Caco-2 (cell line): ENCODE measurements around the gene CLPTM1. TPM values are rescaled to one million over a fixed set of nuclear protein-coding genes. Genes with fewer than 3 reads are reported as not detected.

ENCODE experiments used
- BruUV-seq: library from RNA; stranded (reverse); fragments of 400-500 nt; replicated peaks from 2 replicates; lab custom pipeline; 2021; lab: Mats Ljungman, UMichigan
- CTCF ChIA-PET: fragments of 300-600 bp; sonication (Branson Sonifier 250); formaldehyde crosslinking; loops from one replicate; lab custom pipeline; 2022; ENCODE audit warnings: antibody characterized with exemption; lab: Charles Lee
- POLR2A ChIA-PET: fragments of 300-600 bp; sonication (Branson Sonifier 250); formaldehyde crosslinking; loops from one replicate; lab custom pipeline; 2022; ENCODE audit warnings: antibody characterized with exemption; lab: Charles Lee
- DNase-seq, 2 experiments: peaks; one replicate each; pipeline versions ENCODE4 v3.0.0 to v3.0.0-alpha.2; 2020 to 2022
- H3K27me3 ChIP-seq: replicated peaks from 2 replicates; pipeline ENCODE4 v1.6.0; 2011; ENCODE audit warnings: low read length; ENCODE audit not compliant: control insufficient read depth, insufficient read depth
- H3K36me3 ChIP-seq: 2 replicates; pipeline ENCODE4 v1.5.1; 2011; ENCODE audit warnings: low read length; ENCODE audit not compliant: control insufficient read depth, insufficient read depth
- H3K4me1 ChIP-seq: fragments of 250-450 bp; sonication (Bioruptor Pico); 2 replicates; pipeline ENCODE4 v1.5.1; 2020; ENCODE audit warnings: mild to moderate bottlenecking
- H3K4me3 ChIP-seq: 2 replicates; pipeline ENCODE4 v1.5.1; 2011; ENCODE audit warnings: low read depth, mild to moderate bottlenecking, control low read depth, low read length
- H3K9me3 ChIP-seq: fragments of 250-450 bp; sonication (Bioruptor Pico); 2 replicates; pipeline ENCODE4 v1.5.1; 2020; ENCODE audit warnings: mild to moderate bottlenecking, moderate library complexity
- H3K27ac Mint-ChIP-seq: one replicate; pipeline ENCODE4 v1.8.0; 2022; ENCODE audit warnings: mixed read lengths; ENCODE audit not compliant: unreplicated experiment
- H3K27me3 Mint-ChIP-seq: one replicate; pipeline ENCODE4 v1.8.0; 2022; ENCODE audit warnings: mixed read lengths; ENCODE audit not compliant: insufficient read depth, unreplicated experiment
- H3K36me3 Mint-ChIP-seq: one replicate; pipeline ENCODE4 v1.8.0; 2022; ENCODE audit warnings: mild to moderate bottlenecking, mixed read lengths; ENCODE audit not compliant: insufficient read depth, unreplicated experiment
- H3K4me1 Mint-ChIP-seq: one replicate; pipeline ENCODE4 v1.8.0; 2022; ENCODE audit warnings: low read depth, mixed read lengths; ENCODE audit not compliant: unreplicated experiment
- H3K4me3 Mint-ChIP-seq: one replicate; pipeline ENCODE4 v1.8.0; 2022; ENCODE audit warnings: mild to moderate bottlenecking, moderate library complexity, mixed read lengths; ENCODE audit not compliant: unreplicated experiment
- H3K9me3 Mint-ChIP-seq: one replicate; pipeline ENCODE4 v1.8.0; 2022; ENCODE audit warnings: mixed read lengths; ENCODE audit not compliant: unreplicated experiment
- CTCF ChIP-seq, 2 experiments: fragments of 200-600 bp in 1 of 2; IDR thresholded peaks; 1 replicate in 1 of 2; 2 replicates in 1 of 2; pipeline versions ENCODE4 v1.5.1 to v1.8.0; 2011 to 2022; ENCODE audit warnings: antibody characterized with exemption in 1 of 2, control low read depth in 1 of 2, inconsistent platforms in 1 of 2, low read depth in 1 of 2, low read length in 1 of 2, mild to moderate bottlenecking in 1 of 2, moderate library complexity in 1 of 2; ENCODE audit not compliant: insufficient read depth in 1 of 2, severe bottlenecking in 1 of 2, unreplicated experiment in 1 of 2
- intact Hi-C: fragments of 100-400 bp; cut with micrococcal nuclease; formaldehyde crosslinking; loops from one replicate; pipeline ENCODE4 v1.10.0; 2022; ENCODE audit not compliant: unreplicated experiment
- total RNA-seq: library from RNA; stranded (reverse); gene quantifications from 2 replicates; pipeline ENCODE4 v1.2.3, GENCODE V29; 2022

CLPTM1 gene
- total RNA-seq, 1 experiment from 2014 or later: 144 TPM

- no peaks in the 10 kb centered on the region for H3K9me3 ChIP-seq
- H3K27me3 Mint-ChIP-seq: no peaks in the 10 kb centered on the region
- H3K27ac Mint-ChIP-seq: no peak overlapping the region
- no peak overlapping the region for H3K4me3 ChIP-seq
- BruUV-seq: no TSS peak
- H3K36me3 ChIP-seq: no peaks in the 10 kb centered on the region
- intact Hi-C loops: no loop called here
- CTCF ChIA-PET: no interaction called here
- H3K9me3 Mint-ChIP-seq: no peaks in the 10 kb centered on the region
- H3K36me3 Mint-ChIP-seq: peaks cover 16% of the 10 kb centered on the region
- H3K27me3 ChIP-seq: no peaks in the 10 kb centered on the region
- no peak for DNase-seq
- POLR2A ChIA-PET: no interaction called here
- no peaks in the 10 kb centered on the region for H3K4me1 Mint-ChIP-seq
- no peak for TF ChIP-seq CTCF (IDR thresholded peaks at IDR 0.05; ENCODE audit: insufficient read depth in 1 of 2, low read depth in 1 of 2, low read length in 1 of 2, severe bottlenecking in 1 of 2, unreplicated experiment in 1 of 2)
- no peak overlapping the region for H3K4me3 Mint-ChIP-seq
- no peaks in the 10 kb centered on the region for H3K4me1 ChIP-seq
Measured at GRCh38 chr19:45025264-45025663, 70.1 kb downstream of the CLPTM1 start.

DNA sequence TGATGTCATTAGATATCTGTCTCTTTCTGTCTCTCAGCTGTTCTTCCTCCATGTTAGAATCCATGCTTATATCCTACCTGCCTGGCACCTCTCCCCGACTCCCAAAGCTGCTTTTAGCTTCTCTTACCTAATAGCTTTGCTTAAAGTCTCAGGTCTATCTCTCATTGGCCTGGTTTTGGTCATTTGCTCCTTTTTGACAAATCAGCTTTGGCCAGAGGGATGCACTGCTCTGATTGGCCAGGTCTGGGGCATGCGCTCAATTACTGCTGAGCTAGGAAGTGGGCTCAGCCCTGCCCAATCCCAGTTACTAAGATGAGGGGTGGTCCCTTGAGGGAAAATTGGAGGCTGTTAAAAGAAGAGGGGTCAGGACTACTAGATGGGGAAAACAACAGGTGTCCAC is 72.2 kb downstream of the CLPTM1 start:
- no peak overlapping the region for H3K4me3 Mint-ChIP-seq
- Histone ChIP-seq H3K27me3 (no peaks in the 10 kb centered on the region), H3K36me3 (no peaks in the 10 kb centered on the region; the same call in 1 of the 2 replicates), H3K9me3 (no peaks in the 10 kb centered on the region), H3K4me1 (no peaks in the 10 kb centered on the region), H3K4me3 (no peak overlapping the region)
- BruUV-seq: no TSS peak
- no peaks in the 10 kb centered on the region for H3K27me3 Mint-ChIP-seq
- no peak overlapping the region for H3K27ac Mint-ChIP-seq
- no peaks in the 10 kb centered on the region for H3K9me3 Mint-ChIP-seq
- TF ChIP-seq CTCF (IDR thresholded peaks at IDR 0.05; ENCODE audit: insufficient read depth in 1 of 2, low read depth in 1 of 2, low read length in 1 of 2, severe bottlenecking in 1 of 2, unreplicated experiment in 1 of 2): no peak
- no peak for DNase-seq
- POLR2A ChIA-PET: interaction anchor here (0.5 to 1.1 kb wide), 2 partner anchors 11 to 148 kb away, joined by 5 to 6 read pairs; partner anchors contain the start of gene CLASRP
- H3K4me1 Mint-ChIP-seq: no peaks in the 10 kb centered on the region
- CTCF ChIA-PET: no interaction called here
- H3K36me3 Mint-ChIP-seq: peaks cover 21% of the 10 kb centered on the region
- intact Hi-C loops: no loop called here

DNA sequence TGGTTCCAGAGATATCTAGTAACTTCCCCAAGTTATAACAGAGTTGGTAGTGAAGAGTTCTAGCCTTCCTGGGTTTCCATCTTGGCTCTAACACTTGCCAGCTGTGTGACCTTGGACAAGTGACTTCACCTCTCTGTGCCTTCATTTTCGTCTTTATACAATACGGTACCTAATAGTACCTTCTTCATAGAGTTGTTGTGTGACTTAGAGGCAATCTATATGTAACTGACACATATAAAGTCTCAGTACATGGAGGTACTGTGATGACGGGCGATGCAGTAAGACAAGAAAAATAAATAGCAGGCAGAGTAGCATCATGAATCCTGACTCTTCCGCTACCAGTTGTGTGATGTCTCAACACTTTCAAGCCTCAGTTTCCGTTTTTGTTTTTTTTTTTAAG is 75.6 kb downstream of the CLPTM1 start:
- Histone ChIP-seq H3K27me3 (no peaks in the 10 kb centered on the region), H3K4me3 (no peak overlapping the region), H3K36me3 (no peaks in the 10 kb centered on the region; the same call in 1 of the 2 replicates), H3K9me3 (no peaks in the 10 kb centered on the region), H3K4me1 (no peaks in the 10 kb centered on the region)
- no peak for TF ChIP-seq CTCF (IDR thresholded peaks at IDR 0.05; ENCODE audit: insufficient read depth in 1 of 2, low read depth in 1 of 2, low read length in 1 of 2, severe bottlenecking in 1 of 2, unreplicated experiment in 1 of 2)
- intact Hi-C loops: no loop called here
- no peak overlapping the region for H3K27ac Mint-ChIP-seq
- no TSS peak for BruUV-seq
- H3K36me3 Mint-ChIP-seq: peaks cover 26% of the 10 kb centered on the region
- POLR2A ChIA-PET: no interaction called here
- CTCF ChIA-PET: interaction anchor here (0.6 kb wide), 1 partner anchor 95 kb away, joined by 4 read pairs; no protein-coding TSS in a partner anchor
- H3K4me1 Mint-ChIP-seq: no peaks in the 10 kb centered on the region
- no peak for DNase-seq
- H3K27me3 Mint-ChIP-seq: no peaks in the 10 kb centered on the region
- no peak overlapping the region for H3K4me3 Mint-ChIP-seq
- no peaks in the 10 kb centered on the region for H3K9me3 Mint-ChIP-seq
